H1 (cell line): ENCODE results near the gene TACR3. TPM values are rescaled to one million over a fixed set of nuclear protein-coding genes. Genes with fewer than 3 reads are reported as not detected.

ENCODE experiments used
- CTCF ChIA-PET: fragments of 300-600 bp; sonication (Branson Sonifier 250); formaldehyde crosslinking; loops from one replicate; lab custom pipeline; 2021; ENCODE audit not compliant: partially characterized antibody; lab: Charles Lee
- POLR2A ChIA-PET: fragments of 300-600 bp; sonication (Branson Sonifier 250); formaldehyde crosslinking; loops from one replicate; lab custom pipeline; 2021; ENCODE audit warnings: inconsistent platforms; ENCODE audit not compliant: partially characterized antibody; lab: Charles Lee
- DNase-seq, 2 experiments: peaks; one replicate each; pipeline versions ENCODE4 v3.0.0 to v3.0.0-alpha.2; 2010 to 2022; ENCODE audit warnings: low spot score in 2 of 2, low read depth in 1 of 2, mixed read lengths in 1 of 2
- FAIRE-seq: peaks from 2 replicates; lab custom pipeline; 2011; peaks lifted over from hg19 to GRCh38; lab: Jason Lieb, UNC
- H2AFZ ChIP-seq: 2 replicates; pipeline ENCODE4 v1.8.1; 2012; ENCODE audit warnings: low read length, inconsistent platforms
- H2AK5ac ChIP-seq: 2 replicates; pipeline ENCODE4 v1.6.1; 2013; ENCODE audit warnings: low read depth, low read length
- H2BK120ac ChIP-seq: replicated peaks from 2 replicates; pipeline ENCODE3; 2013; ENCODE audit warnings: low read depth, low read length, inconsistent platforms
- H2BK12ac ChIP-seq: 2 replicates; pipeline ENCODE4 v1.6.1; 2013; ENCODE audit warnings: low read depth, low read length
- H2BK15ac ChIP-seq: 2 replicates; pipeline ENCODE4 v1.6.1; 2013; ENCODE audit warnings: low read length
- H2BK20ac ChIP-seq: 2 replicates; pipeline ENCODE4 v1.6.1; 2013; ENCODE audit warnings: low read length
- H2BK5ac ChIP-seq: 2 replicates; pipeline ENCODE4 v1.6.1; 2013; ENCODE audit warnings: low read depth, low read length
- H3K14ac ChIP-seq: 2 replicates; pipeline ENCODE4 v1.6.1; 2013; ENCODE audit warnings: inconsistent platforms; ENCODE audit not compliant: insufficient read length
- H3K18ac ChIP-seq: 2 replicates; pipeline ENCODE4 v1.6.1; 2013; ENCODE audit warnings: low read length; ENCODE audit errors: extremely low read depth
- H3K23ac ChIP-seq: 2 replicates; pipeline ENCODE4 v1.6.1; 2013; ENCODE audit warnings: inconsistent platforms; ENCODE audit not compliant: insufficient read length
- H3K23me2 ChIP-seq: 2 replicates; pipeline ENCODE4 v1.6.1; 2013; ENCODE audit warnings: low read depth, low read length
- H3K27ac ChIP-seq: 2 replicates; pipeline ENCODE4 v1.6.1; 2011; ENCODE audit warnings: low read depth, low read length, inconsistent platforms
- H3K27me3 ChIP-seq, 4 experiments: replicated peaks in 1 of 4; 1 replicate in 1 of 4; 2 replicates in 3 of 4; pipeline versions ENCODE4 v1.6.1 to v1.8.1; 2011 to 2013; ENCODE audit warnings: low read length in 3 of 4, mild to moderate bottlenecking in 3 of 4, inconsistent platforms in 2 of 4, mixed read lengths in 2 of 4, moderate library complexity in 1 of 4; ENCODE audit not compliant: control insufficient read depth in 3 of 4, insufficient read depth in 3 of 4; ENCODE audit errors: extremely low read depth in 1 of 4
- H3K36me3 ChIP-seq, 4 experiments: 2 replicates each; pipeline versions ENCODE4 v1.6.1 to v1.8.1; 2011 to 2013; ENCODE audit warnings: mild to moderate bottlenecking in 4 of 4, low read length in 3 of 4, moderate library complexity in 2 of 4, control low read depth in 1 of 4, inconsistent platforms in 1 of 4; ENCODE audit not compliant: insufficient read depth in 4 of 4, control insufficient read depth in 2 of 4
- H3K4ac ChIP-seq: replicated peaks from 2 replicates; pipeline ENCODE3; 2013; ENCODE audit warnings: low read length, low read depth, mixed read lengths, inconsistent platforms; ENCODE audit not compliant: insufficient read length
- H3K4me1 ChIP-seq, 4 experiments: replicated peaks in 1 of 4; 1 replicate in 1 of 4; 2 replicates in 3 of 4; pipeline versions ENCODE4 v1.6.1 to v1.8.1; 2011 to 2013; ENCODE audit warnings: low read length in 3 of 4, inconsistent platforms in 2 of 4, mixed read lengths in 1 of 4; ENCODE audit not compliant: insufficient read depth in 4 of 4, control insufficient read depth in 3 of 4
- H3K4me2 ChIP-seq, 2 experiments: 2 replicates each; pipeline versions ENCODE4 v1.6.1 to v1.8.1; 2011 to 2013; ENCODE audit warnings: low read depth in 2 of 2, low read length in 2 of 2, control low read depth in 1 of 2, inconsistent platforms in 1 of 2, mild to moderate bottlenecking in 1 of 2; ENCODE audit not compliant: insufficient read depth in 1 of 2
- H3K4me3 ChIP-seq, 4 experiments: fragments of 200-600, 300-600 bp in 1 of 4; sonication (generic), shearing (Covaris generic), sonication (Bioruptor Twin) in 1 of 4; 2 replicates each; pipeline versions ENCODE4 v1.5.1 to v1.8.1; 2011 to 2016; ENCODE audit warnings: low read length in 4 of 4, low read depth in 3 of 4, control low read depth in 2 of 4, inconsistent platforms in 2 of 4, mild to moderate bottlenecking in 2 of 4, mixed read lengths in 1 of 4, moderate library complexity in 1 of 4; ENCODE audit not compliant: insufficient read depth in 2 of 4; ENCODE audit errors: extremely low read depth in 1 of 4
- H3K56ac ChIP-seq: replicated peaks from 2 replicates; pipeline ENCODE3; 2013; ENCODE audit warnings: low read depth, mild to moderate bottlenecking, mixed read lengths, low read length, inconsistent platforms; ENCODE audit not compliant: insufficient read length
- H3K79me1 ChIP-seq: 2 replicates; pipeline ENCODE4 v1.6.1; 2013; ENCODE audit warnings: low read depth, low read length, control low read depth
- H3K79me2 ChIP-seq, 2 experiments: 2 replicates each; pipeline versions ENCODE4 v1.6.1 to v1.8.1; 2012 to 2013; ENCODE audit warnings: low read length in 2 of 2, mild to moderate bottlenecking in 2 of 2, inconsistent platforms in 1 of 2; ENCODE audit not compliant: insufficient read depth in 2 of 2, control insufficient read depth in 1 of 2
- H3K9ac ChIP-seq, 4 experiments: replicated peaks in 1 of 4; 1 replicate in 1 of 4; 2 replicates in 3 of 4; pipeline versions ENCODE4 v1.6.1 to v1.8.1; 2011 to 2013; ENCODE audit warnings: low read depth in 3 of 4, low read length in 3 of 4, control low read depth in 2 of 4, mild to moderate bottlenecking in 2 of 4, moderate library complexity in 2 of 4, inconsistent platforms in 1 of 4; ENCODE audit errors: extremely low read depth in 1 of 4
- H3K9me3 ChIP-seq, 2 experiments: 2 replicates each; pipeline versions ENCODE4 v1.6.1 to v1.8.1; 2012 to 2013; ENCODE audit warnings: mild to moderate bottlenecking in 2 of 2, moderate library complexity in 2 of 2, control low read depth in 1 of 2, inconsistent platforms in 1 of 2, low read depth in 1 of 2, low read length in 1 of 2, mixed read lengths in 1 of 2; ENCODE audit not compliant: insufficient read depth in 2 of 2
- H4K20me1 ChIP-seq, 2 experiments: replicated peaks in 1 of 2; 2 replicates each; pipeline versions ENCODE3 to v1.8.1; 2011 to 2013; ENCODE audit warnings: inconsistent platforms in 2 of 2, low read length in 2 of 2, mild to moderate bottlenecking in 1 of 2; ENCODE audit not compliant: insufficient read depth in 2 of 2, control insufficient read depth in 1 of 2
- H4K5ac ChIP-seq: 2 replicates; pipeline ENCODE4 v1.6.1; 2013; ENCODE audit warnings: low read length, low read depth, mixed read lengths, inconsistent platforms; ENCODE audit not compliant: insufficient read length
- H4K8ac ChIP-seq: 2 replicates; pipeline ENCODE4 v1.8.0; 2013; ENCODE audit warnings: mild to moderate bottlenecking, moderate library complexity, low read length, inconsistent platforms; ENCODE audit not compliant: insufficient read depth; ENCODE audit errors: extremely low read depth
- H4K91ac ChIP-seq: replicated peaks from 2 replicates; pipeline ENCODE3; 2013; ENCODE audit warnings: low read length, mixed read lengths, inconsistent platforms; ENCODE audit not compliant: insufficient read length
- JUND ChIP-seq: IDR thresholded peaks from 2 replicates; pipeline ENCODE4 v1.6.1; 2011; ENCODE audit warnings: mild to moderate bottlenecking, improper control_type of control experiment, low read length
- RBBP5 ChIP-seq: IDR thresholded peaks from 2 replicates; pipeline ENCODE4 v1.7.1; 2012; ENCODE audit warnings: low read depth, mild to moderate bottlenecking, inconsistent platforms, low read length, moderate library complexity, borderline replicate concordance
- RNF2 ChIP-seq: fragments of 200-900, 300-1000 bp; sonication (generic); IDR thresholded peaks from 2 replicates; pipeline ENCODE4 v1.7.1; 2016; ENCODE audit warnings: borderline replicate concordance, low read depth, mild to moderate bottlenecking, antibody characterized with exemption, low read length; ENCODE audit not compliant: poor library complexity, severe bottlenecking; ENCODE audit errors: missing control alignments
- SIX5 ChIP-seq: IDR thresholded peaks from 2 replicates; pipeline ENCODE4 v1.6.1; 2011; ENCODE audit warnings: mild to moderate bottlenecking, low read depth, low read length
- WGBS, 2 experiments: shearing (Covaris generic) in 1 of 2; methylation state at CpG; one replicate each; pipeline versions ENCODE4 v1.1.6 to v1.1.7; 2013 to 2015; ENCODE audit warnings: low lambda C conversion rate in 2 of 2, mixed read lengths in 2 of 2, inconsistent platforms in 1 of 2, low coverage in 1 of 2, missing lambda C conversion rate in 1 of 2; ENCODE audit not compliant: insufficient replicate concordance in 2 of 2, insufficient coverage in 1 of 2, insufficient read length in 1 of 2; ENCODE audit errors: extremely low coverage in 1 of 2, missing lambda C conversion rate in 1 of 2; 5-methylcytosine and 5-hydroxymethylcytosine counted together
- polyA plus RNA-seq, 7 experiments: library from polyadenylated mRNA; depleted of rRNA in 3 of 7; stranded (reverse) in 5 of 7; unstranded in 2 of 7; fragments of >200 nt in 5 of 7; fragments of 200-250 nt in 2 of 7; gene quantifications; 1 replicate in 5 of 7; 2 replicates in 1 of 7; 4 replicates in 1 of 7; pipeline versions ENCODE4 v1.2.1 to v1.2.3, GENCODE V29; 2011 to 2013; ENCODE audit warnings: missing spikeins in 2 of 7, mixed read lengths in 2 of 7
- total RNA-seq: library from RNA; stranded (reverse); fragmentation: NEBNext Ultra II Directional; extraction: Animal tissue kit (Norgen Biotek cat#: 25700); gene quantifications from 2 replicates; pipeline ENCODE4 v1.2.1, GENCODE V29; 2021

Gene TACR3
- total and polyA plus RNA-seq, 2 of the 8 experiments (the other 6 are each of a cell fraction or from before 2014, with no cell fraction given) = 0.30 to 2.3 TPM

GRCh38 chr4:103673983-103674382 is 45.8 kb downstream of the TACR3 start:
- 96% methylated on average over 2 of the region's 2 CpGs; no CpG with 5 or more reads in 1 of the 2 experiments for WGBS, 2 experiments
- H3K56ac ChIP-seq = no peak overlapping the region
- no peak overlapping the region for H2BK120ac ChIP-seq
- H3K9me3 ChIP-seq = 0 out of 4 replicates have a peak, but pooled peaks cover 0 to 3% of the 10 kb centered on the region in 2 experiments
- H2BK12ac ChIP-seq = no peak overlapping the region
- H3K36me3 ChIP-seq = no peaks in the 10 kb centered on the region
- no peak overlapping the region for H2BK20ac ChIP-seq
- no peak overlapping the region for H2AFZ ChIP-seq
- H3K4me2 ChIP-seq = no peak overlapping the region
- POLR2A ChIA-PET = no interaction called here
- CTCF ChIA-PET = no interaction called here
- H2AK5ac ChIP-seq = no peak overlapping the region
- H2BK15ac ChIP-seq = no peak overlapping the region
- no peaks in the 10 kb centered on the region for H4K20me1 ChIP-seq
- no peak overlapping the region for H3K27ac ChIP-seq
- no peaks in the 10 kb centered on the region for H3K79me2 ChIP-seq
- no peaks in the 10 kb centered on the region for H3K4me1 ChIP-seq
- no peak overlapping the region for H2BK5ac ChIP-seq
- no peak overlapping the region for H4K5ac ChIP-seq
- H3K14ac ChIP-seq = no peak overlapping the region
- H3K4ac ChIP-seq = no peak overlapping the region
- no peak overlapping the region for H3K18ac ChIP-seq
- FAIRE-seq = no peak
- no peak overlapping the region for H3K4me3 ChIP-seq
- peaks cover 0 to 1% (median 0%) of the 10 kb centered on the region in 4 experiments; a peak in 1 of 7 replicates for H3K27me3 ChIP-seq
- no peaks in the 10 kb centered on the region for H3K23me2 ChIP-seq
- H3K9ac ChIP-seq = no peak overlapping the region
- H3K79me1 ChIP-seq = no peaks in the 10 kb centered on the region
- no peak for DNase-seq
- no peak overlapping the region for H4K8ac ChIP-seq
- no peak overlapping the region for H3K23ac ChIP-seq
- H4K91ac ChIP-seq = no peak overlapping the region
- TF ChIP-seq RBBP5 (no peak), JUND (no peak), RNF2 (no peak), SIX5 (no peak)
